ENCODE measurements around the gene RRM2. TPM values are rescaled to one million over a fixed set of nuclear protein-coding genes. Genes with fewer than 3 reads are reported as not detected.

RRM2 gene
- total RNA-seq, 4 donors from 2014 or later = 0.40 to 3.2 (median 2.0) TPM

- Histone ChIP-seq H3K27ac (no peak overlapping the region), H3K36me3 (no peaks in the 10 kb centered on the region), H3K4me1 (no peaks in the 10 kb centered on the region), H3K9me3 (no peaks in the 10 kb centered on the region), H3K4me3 (no peak overlapping the region), H3K27me3 (no peaks in the 10 kb centered on the region)
- TF ChIP-seq POLR2A (IDR thresholded peaks at IDR 0.05) = no peak
- TF ChIP-seq EP300 (IDR thresholded peaks at IDR 0.05) = no peak
- no peak for TF ChIP-seq POLR2AphosphoS5 (IDR thresholded peaks at IDR 0.05)
- TF ChIP-seq CTCF (IDR thresholded peaks at IDR 0.05) = no peak
- no peak for ATAC-seq
- WGBS, 2 donors (ENCODE audit: low coverage in 1 of 2) = 93% methylated on average over 3 of the region's 23 CpGs
Observed at GRCh38 chr2:10172033-10172871, 49.7 kb downstream of the RRM2 start.

GRCh38 chr2:10173258-10174005 is 50.9 kb downstream of the RRM2 start:
- H3K4me3 ChIP-seq = no peak overlapping the region
- no peak for TF ChIP-seq POLR2AphosphoS5 (IDR thresholded peaks at IDR 0.05)
- no peaks in the 10 kb centered on the region for H3K9me3 ChIP-seq
- H3K27ac ChIP-seq = no peak overlapping the region
- 90 to 98% methylated on average over 2 to 7 of the region's 22 CpGs for WGBS, 2 donors (ENCODE audit: low coverage in 1 of 2)
- no peaks in the 10 kb centered on the region for H3K36me3 ChIP-seq
- no peak for ATAC-seq
- H3K27me3 ChIP-seq = no peaks in the 10 kb centered on the region
- H3K4me1 ChIP-seq = no peaks in the 10 kb centered on the region

- Histone ChIP-seq H3K9me3 (no peaks in the 10 kb centered on the region), H3K27me3 (no peaks in the 10 kb centered on the region), H3K4me1 (no peaks in the 10 kb centered on the region), H3K4me3 (no peak overlapping the region), H3K27ac (no peak overlapping the region), H3K36me3 (no peaks in the 10 kb centered on the region)
- WGBS, 2 donors (ENCODE audit: low coverage in 1 of 2) = 64% methylated on average over 2 of the region's 9 CpGs; no CpG with 5 or more reads in 1 of the 2 donors
- TF ChIP-seq CTCF (IDR thresholded peaks at IDR 0.05) (no peak), EP300 (IDR thresholded peaks at IDR 0.05) (no peak), POLR2AphosphoS5 (IDR thresholded peaks at IDR 0.05) (no peak), POLR2A (IDR thresholded peaks at IDR 0.05) (no peak)
- no peak for ATAC-seq
Observed at GRCh38 chr2:10174173-10174572, 51.6 kb downstream of the RRM2 start.

- H3K4me3 ChIP-seq = no peak overlapping the region
- 99% methylated on average over 10 of the region's 10 CpGs; no CpG with 5 or more reads in 1 of the 2 donors for WGBS, 2 donors (ENCODE audit: low coverage in 1 of 2)
- H3K27ac ChIP-seq = no peak overlapping the region
- H3K9me3 ChIP-seq = no peaks in the 10 kb centered on the region
- TF ChIP-seq POLR2A (IDR thresholded peaks at IDR 0.05) (no peak), CTCF (IDR thresholded peaks at IDR 0.05) (no peak), EP300 (IDR thresholded peaks at IDR 0.05) (no peak), POLR2AphosphoS5 (IDR thresholded peaks at IDR 0.05) (no peak)
- H3K27me3 ChIP-seq = no peaks in the 10 kb centered on the region
- no peaks in the 10 kb centered on the region for H3K4me1 ChIP-seq
- no peaks in the 10 kb centered on the region for H3K36me3 ChIP-seq
- no peak for ATAC-seq
Observed at GRCh38 chr2:10175441-10175840, 52.9 kb downstream of the RRM2 start.

GRCh38 chr2:10178751-10179150 is 56.2 kb downstream of the RRM2 start:
- Histone ChIP-seq H3K27me3 (no peaks in the 10 kb centered on the region), H3K4me3 (no peak overlapping the region), H3K36me3 (no peaks in the 10 kb centered on the region), H3K27ac (no peak overlapping the region), H3K9me3 (no peaks in the 10 kb centered on the region), H3K4me1 (no peaks in the 10 kb centered on the region)
- 98 to 100% methylated on average over 1 to 7 of the region's 7 CpGs for WGBS, 2 donors (ENCODE audit: low coverage in 1 of 2)
- no peak for ATAC-seq
- TF ChIP-seq CTCF (IDR thresholded peaks at IDR 0.05) = no peak
- TF ChIP-seq POLR2A (IDR thresholded peaks at IDR 0.05) = no peak
- TF ChIP-seq POLR2AphosphoS5 (IDR thresholded peaks at IDR 0.05) = no peak
- no peak for TF ChIP-seq EP300 (IDR thresholded peaks at IDR 0.05)

Measured in gastroesophageal sphincter (tissue), 4 donors.